Sciatic nerve (tissue), 2 donors: ENCODE data around the gene BSND. TPM values are rescaled to one million over a fixed set of nuclear protein-coding genes. Genes with fewer than 3 reads are reported as not detected.
"Not testable (repeated sequence)": the region's sequence is repeated elsewhere in the genome, so short reads cannot be mapped to it uniquely, and the experiment has no call there.

ENCODE experiments used
- ATAC-seq: fragments of 200-7000 bp; cut with Tn5 transposase; one replicate; pipeline ENCODE4 v1.9.1; 2020; ENCODE audit warnings: mild to moderate bottlenecking, moderate library complexity
- DNase-seq: peaks from one replicate; pipeline ENCODE4 v3.0.0-alpha.2; 2020; ENCODE audit warnings: low spot score
- intact Hi-C: fragments of 100-400 bp; cut with DNase I; formaldehyde crosslinking; loops from one replicate; pipeline ENCODE4 v1.14.2; 2022
- total RNA-seq: library from RNA; stranded (reverse); fragmentation: NEBNext Ultra II Directional; extraction: Animal tissue kit (Norgen Biotek cat#: 25700); gene quantifications from one replicate; pipeline ENCODE4 v1.2.1, GENCODE V29; 2021
- donor health status: DM: no; HTN: no; CAD: no.
- donor health status: DM: no; HTN: no; CAD: no.

BSND gene
- total RNA-seq, 1 donor from 2014 or later, result not detected

DNA sequence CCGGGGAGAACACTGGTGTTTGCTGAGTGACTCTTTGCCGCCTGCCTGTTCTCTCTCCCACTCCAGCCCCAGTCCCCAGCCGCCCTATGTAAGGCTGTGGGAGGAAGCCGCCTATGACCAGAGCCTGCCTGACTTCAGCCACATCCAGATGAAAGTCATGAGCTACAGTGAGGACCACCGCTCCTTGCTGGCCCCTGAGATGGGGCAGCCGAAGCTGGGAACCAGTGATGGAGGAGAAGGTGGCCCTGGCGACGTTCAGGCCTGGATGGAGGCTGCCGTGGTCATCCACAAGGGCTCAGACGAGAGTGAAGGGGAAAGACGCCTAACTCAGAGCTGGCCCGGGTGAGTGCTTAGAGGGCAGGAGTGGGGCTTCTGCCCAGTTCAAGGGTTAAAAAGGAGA lies 8.2 kb downstream of the BSND start:
- intact Hi-C loops, result no loop called here
- ATAC-seq (no peak), DNase-seq (no peak)

DNA sequence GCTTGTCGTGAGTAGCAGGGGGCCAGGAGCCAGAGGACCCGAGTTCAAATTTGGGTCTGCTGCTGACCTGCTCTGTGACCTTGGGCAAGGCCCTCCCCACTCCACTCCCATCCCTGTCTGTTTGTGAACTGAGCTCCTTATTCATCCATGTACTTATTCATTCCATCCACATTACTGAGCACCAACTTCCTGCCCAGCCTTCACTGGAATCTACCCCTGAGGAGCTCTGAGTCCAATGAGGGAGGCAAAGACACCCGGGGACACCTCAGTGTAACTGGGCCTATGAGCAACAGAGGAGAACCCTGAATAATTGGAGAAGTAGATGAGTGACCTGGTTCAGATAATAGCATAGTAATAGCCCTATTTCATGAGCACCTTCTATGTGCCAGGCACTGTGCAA lies 8.9 kb downstream of the BSND start:
- intact Hi-C loops, result no loop called here
- DNase-seq (no peak), ATAC-seq (no peak)

DNA sequence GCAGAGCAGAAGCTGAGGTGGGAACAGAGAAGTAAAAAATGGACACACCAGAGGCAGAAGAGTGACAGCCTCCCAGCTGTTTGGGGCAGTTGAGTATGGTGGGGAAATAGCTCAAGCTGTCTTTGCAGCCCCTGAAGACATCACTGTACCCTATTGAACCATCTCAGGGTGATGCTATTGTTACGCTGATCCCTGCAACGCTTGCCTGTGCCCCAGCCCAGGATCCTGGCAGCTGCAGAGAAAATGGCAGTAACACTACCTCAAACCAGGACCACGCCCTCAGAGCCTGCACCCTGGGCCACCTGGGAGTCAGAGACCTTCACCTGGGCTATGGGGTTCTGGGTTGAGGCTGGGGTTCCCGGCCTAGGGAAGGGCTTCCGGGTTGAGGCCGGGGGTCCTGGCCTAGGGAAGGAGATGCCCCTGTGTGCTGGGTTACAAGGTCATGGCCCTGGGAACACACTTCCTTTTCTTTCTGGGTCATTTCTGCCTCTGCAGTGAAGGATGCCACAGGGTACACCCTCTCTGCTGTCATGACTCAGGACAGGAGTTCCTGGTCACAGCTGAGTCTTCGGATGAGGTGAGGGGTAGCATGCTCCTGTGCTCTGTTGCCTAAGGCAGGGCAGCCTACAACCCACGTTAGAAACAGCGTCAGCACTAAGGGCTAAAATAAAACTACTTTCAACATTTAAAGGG lies 11.6 kb downstream of the BSND start:
- ATAC-seq, result no peak
- DNase-seq, result no peak
- intact Hi-C loops, result no loop called here

DNA sequence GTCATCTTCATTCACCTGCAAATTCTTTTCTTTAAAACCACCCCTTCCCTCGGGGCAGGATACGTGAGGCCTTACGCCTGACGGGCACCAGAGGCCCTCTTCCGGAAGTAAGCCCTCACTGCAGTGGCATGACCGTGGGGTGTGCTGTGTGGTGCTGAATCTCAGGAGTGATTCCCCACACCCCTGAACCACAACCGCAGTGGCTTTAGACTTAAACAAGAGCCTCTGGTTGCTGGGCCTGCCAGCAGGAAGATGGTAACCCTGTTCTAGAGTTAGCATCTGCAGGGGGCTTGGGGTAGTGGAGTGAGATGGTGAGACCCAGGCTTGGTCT lies 12.1 kb downstream of the BSND start:
- intact Hi-C loops, result no loop called here
- DNase-seq (no peak), ATAC-seq (no peak)

DNA sequence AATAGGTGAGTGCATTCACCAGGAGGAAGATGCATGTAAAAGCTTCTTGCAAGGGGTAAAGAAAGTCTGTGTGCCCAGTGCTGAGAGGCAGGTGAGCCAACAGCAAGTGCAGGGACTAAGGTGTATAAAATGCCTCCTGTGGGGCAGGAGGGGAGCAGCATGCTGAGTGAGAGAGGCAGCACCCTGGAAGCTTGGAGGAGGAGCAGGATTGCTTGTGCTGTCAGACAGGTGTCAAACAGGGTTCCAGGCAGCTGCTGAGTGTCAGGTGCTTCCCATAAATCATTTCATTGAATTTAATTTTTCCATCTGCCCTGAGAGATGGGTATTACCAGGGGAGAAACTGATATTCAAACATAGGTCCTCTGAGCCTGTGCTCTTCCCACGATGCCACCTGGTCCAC lies 13.9 kb downstream of the BSND start:
- no peak for DNase-seq
- intact Hi-C loops, result no loop called here
- no peak for ATAC-seq

DNA sequence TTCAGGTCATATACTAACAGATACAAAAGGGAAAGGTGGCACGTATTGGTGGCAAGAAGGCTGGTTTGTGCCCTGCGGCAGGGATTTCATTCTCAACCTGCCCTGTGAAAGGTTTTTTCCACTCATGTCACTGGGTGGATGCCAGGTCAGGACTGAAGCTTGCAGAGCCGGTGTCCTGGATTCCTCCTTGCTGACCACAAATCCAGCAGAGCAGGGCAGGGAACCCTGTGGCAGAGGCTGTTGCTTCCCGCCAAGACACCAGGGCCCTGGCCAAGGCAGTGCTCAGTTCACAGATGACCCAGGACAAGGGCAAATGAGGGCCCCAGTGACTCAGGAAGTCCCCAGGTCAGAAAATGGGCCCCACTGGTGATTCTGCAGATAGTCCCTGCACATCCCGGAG lies 16.4 kb downstream of the BSND start:
- DNase-seq, result no peak
- intact Hi-C loops, result no loop called here
- ATAC-seq, result no peak

DNA sequence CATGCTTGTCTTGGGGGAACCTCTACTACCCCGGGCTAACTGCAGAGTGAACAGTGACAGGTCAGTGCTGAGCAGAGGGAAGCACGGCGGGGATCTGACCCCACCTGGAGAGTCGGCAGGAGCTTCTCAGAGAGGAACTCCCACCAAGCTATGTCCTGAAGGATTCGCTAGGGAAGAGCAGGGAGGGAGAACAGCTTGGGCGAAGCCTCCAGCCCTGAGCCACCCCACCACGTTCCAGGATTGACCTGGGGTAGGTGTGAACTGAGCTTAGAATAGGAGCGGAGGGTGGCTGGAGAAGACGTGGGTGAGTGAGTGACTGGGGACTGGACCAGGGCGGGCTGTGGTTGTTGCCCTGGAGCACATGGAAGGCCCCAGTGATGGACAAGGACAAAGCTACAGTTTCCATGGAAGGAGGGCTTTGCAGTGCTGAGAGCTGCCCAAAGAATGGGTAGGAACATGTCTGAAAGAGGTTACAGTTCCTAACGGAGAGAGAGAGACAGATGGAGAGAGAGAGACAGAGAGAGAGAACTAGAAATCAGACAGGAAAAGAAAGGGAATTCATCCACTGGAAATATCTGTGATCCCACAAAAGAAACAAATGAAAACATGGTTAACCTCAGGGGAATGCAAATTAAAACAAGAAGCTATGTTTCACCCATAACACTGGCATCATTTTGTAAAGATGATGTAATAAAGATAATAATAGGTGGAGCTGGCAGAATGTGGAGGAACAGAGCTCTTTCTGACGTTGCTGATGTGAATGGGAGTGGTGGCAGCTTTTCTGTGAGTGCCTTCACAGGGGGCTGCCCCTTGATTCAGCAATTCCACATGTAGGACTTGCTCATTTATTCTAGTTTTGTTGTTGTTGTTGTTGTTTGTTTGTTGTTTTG lies 17.2 kb downstream of the BSND start:
- no peak for ATAC-seq
- intact Hi-C loops, result no loop called here
- no peak for DNase-seq

DNA sequence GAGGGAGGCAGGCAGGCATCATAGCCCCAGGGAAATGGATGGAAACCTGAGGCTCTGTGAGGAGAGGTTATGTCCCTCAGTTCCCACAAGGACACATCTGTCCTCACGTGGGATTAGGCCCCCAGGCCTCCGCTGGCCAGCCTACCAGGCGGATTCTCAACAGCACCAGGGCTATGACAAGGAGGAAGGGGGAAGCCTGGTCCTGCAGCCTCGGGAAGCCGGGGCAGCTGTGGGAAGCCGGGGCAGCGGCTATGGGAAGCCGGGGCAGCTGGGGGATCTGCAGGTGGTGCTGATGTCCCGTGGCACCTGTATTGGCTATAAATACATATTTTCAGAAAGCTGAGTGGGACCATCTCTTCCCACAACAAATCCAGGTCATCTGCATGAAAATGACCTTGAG lies 19.7 kb downstream of the BSND start:
- intact Hi-C loops, result no loop called here
- ATAC-seq (no peak), DNase-seq (no peak)

DNA sequence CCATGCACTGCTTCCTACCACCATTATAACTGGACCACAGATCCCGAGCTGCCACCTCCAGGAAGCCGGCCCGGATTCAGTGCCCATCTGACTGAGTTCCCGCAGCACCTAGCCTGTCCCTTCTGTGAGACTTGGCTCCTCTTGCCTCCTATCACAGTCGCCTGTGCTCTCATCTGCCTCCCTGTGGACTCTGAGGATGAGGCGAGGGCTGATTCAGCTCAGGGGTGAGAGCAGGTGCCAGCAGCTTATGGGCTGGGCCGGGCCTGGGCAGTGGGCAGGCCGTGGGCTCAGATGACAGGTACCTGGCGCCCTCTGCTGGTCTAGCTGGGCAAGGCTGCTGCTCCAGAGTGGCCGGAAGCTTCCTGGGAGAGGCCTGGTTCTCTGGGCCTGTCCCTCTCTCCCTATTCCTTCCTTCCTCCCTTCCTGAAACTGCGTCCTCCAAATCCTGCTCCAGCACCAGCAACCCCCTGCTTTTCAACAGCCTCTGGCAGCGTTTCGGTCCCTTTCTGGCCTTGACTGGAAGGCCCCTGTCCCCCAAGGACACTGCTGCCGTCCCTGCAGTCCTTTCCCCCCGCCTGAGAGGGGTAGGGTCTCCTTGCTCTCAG lies 23.3 kb downstream of the BSND start:
- intact Hi-C loops, result no loop called here
- ATAC-seq, result peak; percentile 95

DNA sequence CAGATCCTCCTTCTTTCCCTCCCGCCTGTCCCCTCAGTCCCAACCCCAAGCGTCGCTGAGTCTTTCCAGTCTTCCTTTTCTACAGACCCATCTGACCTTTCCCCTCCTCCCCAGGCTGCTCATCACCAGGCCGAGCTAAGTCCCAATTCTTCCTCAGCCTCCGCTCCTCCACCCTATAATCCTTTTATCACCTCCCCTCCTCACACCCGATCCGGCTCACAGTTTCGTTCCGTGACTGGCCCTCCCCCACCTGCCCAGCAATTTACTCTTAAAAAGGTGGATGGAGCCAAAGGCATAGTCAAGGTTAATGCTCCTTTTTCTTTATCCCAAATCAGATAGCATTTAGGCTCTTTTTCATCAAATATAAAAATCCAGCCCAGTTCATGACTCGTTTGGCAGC lies 25.4 kb downstream of the BSND start:
- ATAC-seq, intact Hi-C loops, DNase-seq: not testable (repeated sequence)

More for the DNA sequence above, 23.3 kb downstream of the BSND start:
- peak; percentile 82 for DNase-seq

DNA sequence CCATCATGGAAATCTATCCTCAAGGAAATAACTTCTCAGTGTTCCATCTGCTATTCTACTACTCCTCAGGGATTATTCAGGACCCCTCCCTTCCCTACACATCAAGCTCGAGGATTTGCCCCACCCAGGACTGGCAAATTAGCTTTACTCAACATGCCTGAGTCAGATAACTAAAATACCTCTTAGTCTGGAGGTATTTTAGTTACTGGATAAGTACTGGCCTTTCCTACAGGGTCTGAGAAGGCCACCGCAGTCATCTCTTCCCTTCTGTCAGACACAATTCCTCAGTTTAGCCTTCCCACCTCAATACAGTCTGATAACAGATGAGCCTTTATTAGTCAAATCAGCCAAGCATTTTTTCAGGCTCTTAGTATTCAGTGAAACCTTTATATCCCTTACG lies 27.9 kb downstream of the BSND start:
- DNase-seq, ATAC-seq, intact Hi-C loops: not testable (repeated sequence)

DNA sequence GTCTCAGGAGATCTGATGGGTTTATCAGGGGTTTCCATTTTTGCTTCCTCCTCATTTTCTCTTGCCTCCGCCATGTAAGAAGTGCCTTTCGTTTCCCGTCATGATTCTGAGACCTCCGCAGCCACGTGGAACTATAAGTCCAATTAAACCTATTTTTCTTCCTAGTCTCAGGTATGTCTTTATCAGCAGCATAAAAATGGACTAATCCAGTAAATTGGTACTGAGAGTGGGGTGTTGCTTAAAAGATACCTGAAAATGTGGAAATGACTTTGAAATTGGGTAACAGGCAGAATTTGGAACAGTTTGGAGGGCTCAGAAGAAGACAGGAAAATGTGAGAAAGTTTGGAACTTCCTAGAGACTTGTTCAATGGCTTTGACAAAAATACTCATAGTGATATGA lies 32.4 kb downstream of the BSND start:
- intact Hi-C loops, DNase-seq, ATAC-seq: not testable (repeated sequence)

DNA sequence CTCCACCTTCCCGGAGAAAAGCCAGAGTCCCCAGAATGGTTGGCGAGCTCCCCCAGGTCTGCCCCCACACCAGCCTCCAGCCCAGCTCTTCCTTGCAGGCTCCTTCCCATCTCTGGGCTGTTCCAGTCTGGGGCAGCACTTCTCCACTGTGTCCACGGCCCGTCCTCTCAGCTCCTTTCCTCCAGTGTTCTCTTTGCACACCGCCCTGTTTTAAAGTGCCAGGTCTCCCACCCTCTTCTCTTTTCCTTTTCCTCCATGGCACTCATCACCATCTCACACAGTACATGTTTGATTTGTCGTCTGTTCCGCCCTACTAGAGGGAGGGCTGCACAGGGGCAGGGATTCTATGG lies 34.5 kb downstream of the BSND start:
- intact Hi-C loops, result no loop called here
- no peak for DNase-seq

DNA sequence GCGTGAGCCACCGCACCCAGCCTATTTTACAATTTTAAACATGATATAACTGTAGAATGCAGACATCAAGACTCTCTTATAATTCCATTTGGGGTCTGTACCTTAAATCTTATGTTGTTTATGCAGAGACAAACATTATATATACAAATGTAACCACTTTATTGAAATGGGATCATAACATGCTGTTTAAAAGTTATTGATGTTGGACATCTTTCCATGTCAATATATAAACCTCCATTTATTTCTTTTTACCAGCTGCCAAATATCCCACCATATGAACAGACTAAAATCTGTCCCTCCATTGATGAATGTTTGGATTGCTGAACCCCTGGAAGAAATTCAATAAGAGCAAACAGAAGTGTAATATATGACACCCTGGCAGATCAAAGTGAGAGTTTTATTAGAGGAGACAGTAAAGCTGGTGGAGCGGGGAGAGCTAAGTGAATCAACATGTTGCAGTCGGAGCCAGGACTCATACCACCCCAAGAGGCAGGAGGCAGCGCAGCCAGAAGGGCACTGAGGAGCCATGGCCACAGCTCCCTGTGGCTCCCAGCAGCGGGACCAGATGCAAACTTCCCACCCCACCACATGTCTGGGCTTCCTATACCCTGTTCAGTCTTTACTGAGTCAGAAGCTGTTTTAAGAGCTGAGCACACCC lies 35.9 kb downstream of the BSND start:
- ATAC-seq (no peak), DNase-seq (no peak)
- intact Hi-C loops, result no loop called here

More for the DNA sequence above, 34.5 kb downstream of the BSND start:
- no peak for ATAC-seq

DNA sequence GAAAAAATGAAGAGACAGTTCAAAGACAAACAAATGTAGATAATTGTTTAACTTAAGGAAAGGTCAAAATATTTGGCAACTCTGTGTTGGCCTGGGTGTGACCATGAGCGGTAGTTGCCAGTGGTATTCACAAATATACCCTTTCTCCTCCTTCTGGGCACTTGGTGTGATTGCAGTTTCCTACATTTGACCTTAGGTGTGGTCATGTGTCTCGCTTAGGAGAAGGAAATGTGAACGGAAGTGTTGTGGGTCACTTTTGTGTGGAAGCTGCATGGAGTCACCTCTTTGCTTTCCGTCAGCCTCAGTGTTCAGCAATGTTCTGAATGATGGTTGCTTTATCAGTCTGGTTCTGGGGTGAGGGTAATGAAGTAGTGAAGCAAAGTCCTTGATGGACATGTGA lies 37.2 kb downstream of the BSND start:
- ATAC-seq (no peak), DNase-seq (no peak)
- intact Hi-C loops, result no loop called here

DNA sequence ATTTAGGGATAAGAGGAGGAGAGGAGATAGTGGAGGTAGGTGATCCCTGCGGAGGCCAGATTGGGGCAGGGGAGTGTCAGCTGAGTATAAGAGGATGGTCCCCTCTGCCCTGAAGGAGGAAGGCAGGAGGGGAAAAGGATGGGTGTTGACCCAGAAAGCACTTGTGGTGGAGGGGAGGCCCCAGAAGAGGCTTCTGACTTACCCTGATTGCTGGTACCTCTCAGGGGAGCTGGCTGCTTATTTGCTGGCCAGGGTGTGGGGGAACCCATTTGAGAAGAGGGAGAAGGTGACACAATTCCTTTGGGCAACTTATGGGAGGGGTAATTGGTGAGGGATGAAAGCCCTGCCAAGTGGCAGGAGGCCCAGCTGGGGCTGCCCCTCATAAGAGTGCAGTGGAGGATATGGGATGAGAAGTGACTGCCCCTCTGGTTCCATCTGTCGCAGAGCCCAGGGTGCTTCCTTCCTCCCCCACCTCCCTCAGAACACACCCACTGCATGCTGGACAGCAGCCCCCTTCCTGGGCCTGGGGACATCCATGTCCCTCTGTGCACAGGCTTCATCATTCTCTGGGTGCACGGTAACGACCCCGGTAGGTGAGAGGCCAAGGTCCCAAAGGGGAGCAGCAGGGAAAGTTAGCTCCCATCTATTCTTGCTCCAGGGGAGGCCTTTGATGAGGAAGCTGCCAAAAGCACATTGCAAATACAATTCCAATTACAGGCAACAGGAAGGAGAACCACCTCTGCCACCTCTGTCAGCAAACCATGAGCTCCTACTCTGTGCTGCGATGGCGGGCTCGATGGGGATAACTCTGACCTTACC lies 39.2 kb downstream of the BSND start:
- DNase-seq (no peak), ATAC-seq (no peak)

DNA sequence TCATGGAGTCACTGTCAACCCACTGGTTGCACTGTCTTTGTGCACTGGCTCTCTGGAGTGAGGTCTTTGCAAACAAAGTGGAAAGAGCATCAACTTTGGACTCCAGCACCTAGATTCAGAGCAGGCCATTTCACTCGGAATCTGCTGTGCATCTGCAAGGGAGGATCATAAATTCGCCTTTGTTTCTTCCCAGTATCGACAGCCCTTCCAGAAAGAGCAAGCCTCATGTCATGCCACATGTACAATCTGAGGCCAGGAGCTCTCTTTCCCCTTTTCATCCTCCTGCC lies 39.8 kb downstream of the BSND start:
- DNase-seq, result no peak
- ATAC-seq, result no peak
- intact Hi-C loops, result no loop called here

More for the DNA sequence above, 39.2 kb downstream of the BSND start:
- intact Hi-C loops, result no loop called here

DNA sequence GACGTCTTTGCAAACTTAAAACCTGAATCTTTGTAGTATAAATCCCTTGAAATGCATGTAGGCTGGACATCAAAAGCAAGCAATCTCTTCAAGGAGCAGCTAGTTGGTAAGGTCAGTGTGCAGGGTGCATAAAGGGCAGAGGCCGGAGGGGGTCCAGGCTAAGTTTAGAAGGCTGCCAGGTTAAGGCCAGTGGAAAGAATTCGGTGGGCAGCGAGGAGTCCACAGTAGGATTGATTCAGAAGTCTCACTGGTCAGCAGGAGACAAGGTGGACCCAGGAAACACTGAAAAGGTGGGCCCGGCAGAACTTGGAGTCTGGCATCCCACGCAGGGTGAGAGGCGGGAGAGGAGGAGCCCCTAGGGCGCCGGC lies 40.2 kb downstream of the BSND start:
- no peak for ATAC-seq

More for the DNA sequence above, 40.2 kb downstream of the BSND start:
- intact Hi-C loops, result no loop called here
- DNase-seq, result no peak
